ENCODE data around the gene PELO. TPM values are rescaled to one million over a fixed set of nuclear protein-coding genes. Genes with fewer than 3 reads are reported as not detected.

Gene PELO
- total RNA-seq, 1 experiment from 2014 or later, result 22.5 TPM

GRCh38 chr5:52827815-52828214, 40.1 kb downstream of the PELO start:
- DNase-seq (ENCODE audit: low read depth), result no peak

GRCh38 chr5:52829664-52830063, 41.9 kb downstream of the PELO start:
- no peak for DNase-seq (ENCODE audit: low read depth)

GRCh38 chr5:52830650-52831049, 42.9 kb downstream of the PELO start:
- DNase-seq (ENCODE audit: low read depth), result no peak

- no peak for DNase-seq (ENCODE audit: low read depth)
Observed at GRCh38 chr5:52831786-52832511, 44.2 kb downstream of the PELO start.

GRCh38 chr5:52834320-52834719, 46.6 kb downstream of the PELO start:
- DNase-seq (ENCODE audit: low read depth), result no peak

GRCh38 chr5:52837068-52837467, 49.4 kb downstream of the PELO start:
- DNase-seq (ENCODE audit: low read depth), result no peak

Other genes starting within 250 kb of the PELO start
- 2.5 and 5.6 TPM in 2 replicates for gene ITGA1, start within 50 bp of the PELO start, total RNA-seq (2014; rRNA removed; shearing (Covaris generic))
- 60.9 and 76.0 TPM in 2 replicates for gene ITGA2, start 201.4 kb downstream of the PELO start, total RNA-seq (2014; rRNA removed; shearing (Covaris generic))